NT2/D1 (cell line): Measurements from ENCODE around the gene RBFOX1.

ENCODE experiments used
- DNase-seq: peaks from one replicate; pipeline ENCODE4 v3.0.0-alpha.2; 2011; ENCODE audit warnings: low read depth, low spot score
- H3K27me3 ChIP-seq: 2 replicates; pipeline ENCODE4 v1.6.0; 2011; ENCODE audit warnings: mild to moderate bottlenecking; ENCODE audit not compliant: insufficient read length, insufficient read depth
- H3K36me3 ChIP-seq: 2 replicates; pipeline ENCODE4 v1.6.1; 2011; ENCODE audit warnings: mild to moderate bottlenecking, low read length, mixed read lengths; ENCODE audit not compliant: insufficient read depth, insufficient read length
- H3K4me1 ChIP-seq: 2 replicates; pipeline ENCODE4 v1.5.1; 2011; ENCODE audit not compliant: insufficient read depth, insufficient read length
- H3K4me3 ChIP-seq: 2 replicates; pipeline ENCODE4 v1.5.1; 2011; ENCODE audit warnings: low read depth; ENCODE audit not compliant: insufficient read length
- H3K9ac ChIP-seq: 2 replicates; pipeline ENCODE4 v1.6.0; 2011; ENCODE audit warnings: low read depth; ENCODE audit not compliant: insufficient read length
- H3K9me3 ChIP-seq: 2 replicates; pipeline ENCODE4 v1.5.1; 2011; ENCODE audit warnings: mild to moderate bottlenecking, low read length; ENCODE audit not compliant: insufficient read depth
- SUZ12 ChIP-seq: IDR thresholded peaks from 2 replicates; pipeline ENCODE4 v1.6.1; 2011; ENCODE audit not compliant: insufficient read length, insufficient read depth; ENCODE audit errors: extremely low read depth
- YY1 ChIP-seq: IDR thresholded peaks from 2 replicates; pipeline ENCODE4 v1.6.1; 2011; ENCODE audit not compliant: insufficient read length, insufficient read depth
- ZNF274 ChIP-seq: IDR thresholded peaks from 2 replicates; pipeline ENCODE4 v1.6.1; 2011; ENCODE audit warnings: mild to moderate bottlenecking, low read depth, low read length

The RBFOX1 gene

DNA sequence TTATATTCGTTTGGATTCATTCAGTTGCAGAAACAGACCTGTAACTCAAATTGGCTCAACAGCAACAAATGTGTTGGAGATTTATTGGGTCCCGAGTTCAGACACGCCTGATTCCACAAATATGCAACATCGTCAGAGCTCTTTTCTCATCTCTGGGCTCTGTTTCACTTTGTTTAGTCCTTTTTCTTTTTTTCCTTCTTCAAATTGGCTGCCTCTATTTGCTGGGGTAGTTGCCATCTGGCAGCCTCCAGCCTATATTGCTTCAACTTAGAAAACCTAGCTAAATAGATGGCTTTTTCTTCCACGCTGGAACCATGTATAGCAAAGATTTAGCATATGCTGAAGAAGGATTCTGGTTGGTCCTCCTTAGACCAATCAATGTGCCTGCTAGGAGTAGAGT, 398.5 kb downstream of the RBFOX1 start:
- Histone ChIP-seq H3K9ac (no peak overlapping the region), H3K4me1 (no peaks in the 10 kb centered on the region), H3K9me3 (no peaks in the 10 kb centered on the region), H3K27me3 (no peaks in the 10 kb centered on the region), H3K4me3 (no peak overlapping the region), H3K36me3 (no peaks in the 10 kb centered on the region)
- TF ChIP-seq ZNF274 = no peak
- TF ChIP-seq YY1 = no peak
- TF ChIP-seq SUZ12 = no peak
- DNase-seq = no peak

DNA sequence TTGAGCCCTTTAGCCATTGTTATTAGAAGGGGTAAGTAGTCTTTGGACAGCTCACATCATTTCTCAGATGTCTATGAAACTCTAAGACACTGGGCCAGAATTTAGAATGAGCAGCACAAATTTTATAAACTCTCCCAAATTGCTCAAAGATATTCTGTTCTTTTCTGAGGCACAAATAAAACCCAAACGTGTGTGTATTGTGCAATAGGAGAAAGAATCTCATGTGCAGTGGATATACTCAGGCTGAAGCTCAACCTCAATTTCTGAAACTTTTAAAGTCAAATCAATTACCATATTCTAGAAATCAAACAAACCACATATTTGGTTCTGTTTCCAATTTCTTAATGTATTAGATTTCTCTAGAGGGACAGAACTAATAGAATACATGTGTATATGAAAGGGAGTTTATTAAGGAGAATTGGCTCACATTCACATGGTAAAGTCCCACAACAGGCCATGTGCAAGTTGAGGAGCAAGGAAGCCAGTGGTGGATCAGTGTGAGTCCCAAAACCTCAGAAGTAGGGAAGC, 403.6 kb downstream of the RBFOX1 start:
- Histone ChIP-seq H3K4me3 (no peak overlapping the region), H3K36me3 (no peaks in the 10 kb centered on the region), H3K4me1 (no peaks in the 10 kb centered on the region), H3K9me3 (no peaks in the 10 kb centered on the region), H3K27me3 (no peaks in the 10 kb centered on the region), H3K9ac (no peak overlapping the region)
- DNase-seq = no peak
- TF ChIP-seq YY1 (no peak), ZNF274 (no peak), SUZ12 (no peak)

DNA sequence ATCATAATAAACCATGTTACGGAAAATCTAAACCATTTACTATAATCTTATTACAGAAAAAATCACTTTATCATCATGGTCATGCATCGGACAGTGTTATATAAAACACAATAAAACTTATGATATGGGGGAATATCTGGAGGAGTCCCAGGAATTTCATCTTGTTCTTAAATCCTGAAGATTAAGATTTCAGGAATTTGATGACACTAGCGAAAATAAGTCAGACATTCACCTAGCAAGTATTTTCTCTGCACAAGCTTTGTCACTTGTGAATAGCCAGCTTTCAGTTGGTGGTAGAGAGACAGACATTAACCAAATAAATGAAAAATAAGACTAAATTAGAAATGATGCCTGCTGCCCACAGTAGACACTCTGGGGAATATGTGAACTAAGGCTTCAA, 410.0 kb downstream of the RBFOX1 start:
- TF ChIP-seq YY1 = no peak
- no peak for TF ChIP-seq ZNF274
- TF ChIP-seq SUZ12 = no peak
- no peak for DNase-seq
- Histone ChIP-seq H3K9me3 (no peaks in the 10 kb centered on the region), H3K9ac (no peak overlapping the region), H3K4me1 (no peaks in the 10 kb centered on the region), H3K36me3 (no peaks in the 10 kb centered on the region), H3K27me3 (no peaks in the 10 kb centered on the region), H3K4me3 (no peak overlapping the region)

DNA sequence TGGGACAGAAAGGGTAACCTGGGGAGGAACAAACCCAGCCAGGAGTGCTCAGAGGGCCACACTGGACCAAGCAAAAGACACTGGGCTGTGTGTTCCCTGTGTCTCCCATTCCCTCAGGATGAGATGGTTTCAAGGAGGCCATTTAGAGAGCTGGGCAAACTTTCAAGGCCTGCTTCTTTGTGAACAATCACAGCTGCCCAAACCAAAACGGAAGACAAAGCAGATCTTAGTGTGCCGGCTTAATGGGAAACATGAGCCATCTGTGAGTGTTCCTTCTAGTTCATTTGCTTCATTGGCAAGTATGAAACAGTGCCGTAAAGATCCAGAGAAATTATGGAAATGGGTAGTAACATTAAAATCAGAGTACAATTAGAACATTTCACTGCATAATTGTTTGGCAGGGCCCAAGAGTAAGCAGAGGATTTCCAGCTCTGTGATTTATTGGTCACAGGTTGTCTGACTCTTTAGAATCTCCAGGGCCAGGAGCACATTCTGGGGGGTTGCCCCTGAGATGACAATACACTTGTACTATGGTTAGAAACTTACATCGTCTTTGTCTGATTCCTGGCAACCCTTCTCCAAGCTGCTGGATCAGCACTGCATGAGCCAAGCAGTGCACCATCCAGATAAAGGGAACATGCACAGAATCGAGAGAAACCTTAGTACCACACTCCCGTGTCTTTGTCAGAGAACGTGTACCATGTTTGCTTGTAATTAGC, 412.1 kb downstream of the RBFOX1 start:
- H3K27me3 ChIP-seq = no peaks in the 10 kb centered on the region
- H3K36me3 ChIP-seq = no peaks in the 10 kb centered on the region
- no peak overlapping the region for H3K9ac ChIP-seq
- H3K4me1 ChIP-seq = no peaks in the 10 kb centered on the region
- no peak for DNase-seq
- no peaks in the 10 kb centered on the region for H3K9me3 ChIP-seq
- TF ChIP-seq YY1 (no peak), ZNF274 (no peak), SUZ12 (no peak)
- H3K4me3 ChIP-seq = no peak overlapping the region

DNA sequence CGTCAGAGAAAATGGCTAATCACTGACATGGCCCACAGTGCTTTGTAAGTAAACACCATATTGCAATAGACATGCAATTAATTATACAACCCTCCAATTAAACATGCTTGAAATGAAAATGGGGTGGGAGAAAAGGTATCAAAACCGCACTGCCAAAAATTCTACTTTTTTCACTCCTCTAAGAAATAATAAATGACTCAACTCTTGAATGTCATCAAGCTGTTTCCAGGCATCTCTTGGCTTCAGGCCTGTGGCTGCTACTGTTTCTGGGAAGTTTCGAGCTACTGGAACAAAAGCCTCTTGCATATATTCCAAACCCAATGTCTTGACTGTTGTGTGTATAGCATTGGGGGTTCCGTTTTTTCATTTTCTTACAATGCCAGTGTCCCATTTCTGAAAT, 412.6 kb downstream of the RBFOX1 start:
- Histone ChIP-seq H3K9ac (no peak overlapping the region), H3K4me1 (no peaks in the 10 kb centered on the region), H3K27me3 (no peaks in the 10 kb centered on the region), H3K9me3 (no peaks in the 10 kb centered on the region), H3K36me3 (no peaks in the 10 kb centered on the region), H3K4me3 (no peak overlapping the region)
- no peak for DNase-seq
- no peak for TF ChIP-seq YY1

DNA sequence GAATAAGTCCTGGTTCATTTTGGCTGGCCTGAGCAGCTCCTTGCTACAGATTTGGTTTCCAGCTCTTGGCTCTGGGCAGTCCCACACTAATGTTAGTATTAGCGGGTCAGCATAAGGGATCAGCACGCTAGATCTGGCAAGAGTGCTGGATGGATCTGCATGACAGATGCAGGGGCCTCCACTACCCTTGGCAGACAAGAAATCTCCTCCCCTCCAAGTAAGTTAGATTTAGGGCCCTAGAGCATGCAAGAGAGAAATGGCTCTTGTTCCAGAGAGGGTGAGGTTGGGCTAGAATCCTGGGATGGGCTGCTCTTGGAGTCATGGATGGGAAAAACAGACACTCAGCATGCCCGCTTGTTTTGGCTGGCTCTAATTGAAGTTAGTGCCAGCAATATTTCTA, 414.3 kb downstream of the RBFOX1 start:
- Histone ChIP-seq H3K27me3 (no peaks in the 10 kb centered on the region), H3K36me3 (no peaks in the 10 kb centered on the region), H3K9me3 (no peaks in the 10 kb centered on the region), H3K4me1 (no peaks in the 10 kb centered on the region), H3K4me3 (no peak overlapping the region), H3K9ac (no peak overlapping the region)
- DNase-seq = no peak
- TF ChIP-seq YY1 (no peak), ZNF274 (no peak), SUZ12 (no peak)

DNA sequence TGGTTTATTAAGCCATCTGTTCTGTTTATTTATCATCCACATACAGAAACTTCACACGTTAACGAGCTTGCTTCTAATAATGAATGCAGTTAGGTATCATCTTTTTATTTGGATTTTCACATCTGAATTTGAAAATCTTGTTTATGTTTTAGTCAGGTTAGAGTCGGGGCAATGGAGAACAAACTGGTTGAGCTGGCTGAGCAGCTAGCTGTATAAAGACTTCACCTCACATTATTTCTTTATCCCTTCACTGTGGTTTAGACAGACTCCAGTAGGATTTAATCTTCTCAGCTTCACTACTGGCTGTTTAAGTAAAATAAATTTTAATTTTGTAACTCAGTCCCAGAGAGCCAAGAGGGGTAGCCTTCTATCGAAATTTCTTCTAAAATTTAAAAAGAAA, 415.9 kb downstream of the RBFOX1 start:
- H3K9ac ChIP-seq = no peak overlapping the region
- no peak overlapping the region for H3K4me3 ChIP-seq
- H3K27me3 ChIP-seq = no peaks in the 10 kb centered on the region
- TF ChIP-seq SUZ12 = no peak
- H3K36me3 ChIP-seq = no peaks in the 10 kb centered on the region
- H3K9me3 ChIP-seq = no peaks in the 10 kb centered on the region
- no peak for DNase-seq
- H3K4me1 ChIP-seq = no peaks in the 10 kb centered on the region
